SK-N-SH (cell line): ENCODE results near the gene GJB1. TPM values are rescaled to one million over a fixed set of nuclear protein-coding genes. Genes with fewer than 3 reads are reported as not detected.
"Not testable (repeated sequence)": the region's sequence is repeated elsewhere in the genome, so short reads cannot be mapped to it uniquely, and the experiment has no call there.

Experiments used
- CTCF ChIA-PET: fragments of 300-600, 350-600 bp; formaldehyde crosslinking; extraction: SDS; loops from one replicate; lab custom pipeline; 2021; lab: Yijun Ruan, JAX
- POLR2A ChIA-PET: fragments of 350-600 bp; sonication (Branson Sonifier 250); formaldehyde crosslinking; extraction: SDS; loops from one replicate; lab custom pipeline; 2020; ENCODE audit warnings: antibody characterized with exemption, inconsistent platforms; lab: Yijun Ruan, JAX
- DNase-seq: peaks from one replicate; pipeline ENCODE4 v3.0.0; 2012
- H2AFZ ChIP-seq: fragments of 200-600 bp; sonication (generic); 2 replicates; pipeline ENCODE4 v1.8.1; 2016; ENCODE audit warnings: antibody characterized with exemption, mild to moderate bottlenecking, low read depth
- H3F3A ChIP-seq: fragments of 200-600 bp; sonication (generic); replicated peaks from 2 replicates; pipeline ENCODE3; 2016; ENCODE audit warnings: antibody characterized with exemption, mild to moderate bottlenecking; ENCODE audit not compliant: insufficient read depth
- H3K27ac ChIP-seq, 2 experiments: fragments of 200-500 bp in 1 of 2; fragments of 200-600 bp in 1 of 2; sonication (Bioruptor generic) in 1 of 2; sonication (generic), shearing (Covaris generic) in 1 of 2; 2 replicates each; pipeline versions ENCODE4 v1.5.1 to v1.6.1; 2014 to 2016; ENCODE audit warnings: low read depth in 2 of 2, inconsistent platforms in 1 of 2, low read length in 1 of 2, mild to moderate bottlenecking in 1 of 2, mixed read lengths in 1 of 2
- H3K27me3 ChIP-seq: fragments of 200-600 bp; sonication (generic), shearing (Covaris generic); 2 replicates; pipeline ENCODE4 v1.6.1; 2016; ENCODE audit warnings: mixed run types; ENCODE audit not compliant: insufficient read depth
- H3K36me3 ChIP-seq, 2 experiments: fragments of 200-500 bp in 1 of 2; fragments of 200-600 bp in 1 of 2; sonication (Bioruptor generic) in 1 of 2; sonication (generic) in 1 of 2; replicated peaks in 1 of 2; 2 replicates each; pipeline versions ENCODE3 to v1.5.1; 2014 to 2016; ENCODE audit warnings: low read length in 1 of 2, mild to moderate bottlenecking in 1 of 2; ENCODE audit not compliant: insufficient read depth in 2 of 2, control insufficient read depth in 1 of 2
- H3K4me1 ChIP-seq, 2 experiments: fragments of 200-500 bp in 1 of 2; fragments of 200-600 bp in 1 of 2; sonication (Bioruptor generic) in 1 of 2; sonication (generic), shearing (Covaris generic) in 1 of 2; 2 replicates each; pipeline versions ENCODE4 v1.5.1 to v1.6.1; 2014 to 2016; ENCODE audit warnings: low read depth in 1 of 2, low read length in 1 of 2, mixed run types in 1 of 2; ENCODE audit not compliant: insufficient read depth in 2 of 2, control insufficient read depth in 1 of 2
- H3K4me2 ChIP-seq: fragments of 200-600 bp; sonication (generic), shearing (Covaris generic); 2 replicates; pipeline ENCODE4 v1.6.1; 2017; ENCODE audit warnings: mixed run types
- H3K4me3 ChIP-seq, 2 experiments: fragments of 200-500 bp in 1 of 2; fragments of 200-600 bp in 1 of 2; sonication (Bioruptor generic) in 1 of 2; sonication (generic), shearing (Covaris generic) in 1 of 2; 2 replicates each; pipeline versions ENCODE4 v1.5.1 to v1.8.1; 2014 to 2016; ENCODE audit warnings: low read depth in 2 of 2, inconsistent platforms in 1 of 2, low read length in 1 of 2, mild to moderate bottlenecking in 1 of 2, mixed read lengths in 1 of 2, moderate library complexity in 1 of 2
- H3K79me2 ChIP-seq: fragments of 200-600 bp; sonication (generic); 2 replicates; pipeline ENCODE4 v1.8.1; 2017; ENCODE audit warnings: mild to moderate bottlenecking; ENCODE audit not compliant: insufficient read depth
- H3K9ac ChIP-seq: fragments of 200-600 bp; sonication (generic); 2 replicates; pipeline ENCODE4 v1.6.1; 2017; ENCODE audit warnings: mixed run types
- H3K9me2 ChIP-seq: fragments of 200-600 bp; sonication (generic); 2 replicates; pipeline ENCODE4 v1.6.1; 2017; ENCODE audit warnings: mixed run types
- H3K9me3 ChIP-seq: fragments of 200-600 bp; sonication (generic); 2 replicates; pipeline ENCODE4 v1.6.1; 2017; ENCODE audit warnings: mixed run types, mild to moderate bottlenecking, moderate library complexity
- H4K20me1 ChIP-seq: fragments of 200-600 bp; sonication (generic); 2 replicates; pipeline ENCODE4 v1.6.1; 2017; ENCODE audit warnings: mild to moderate bottlenecking, mixed run types; ENCODE audit not compliant: insufficient read depth
- CTCF ChIP-seq: fragments of 200-600 bp; sonication (generic); IDR thresholded peaks from 2 replicates; pipeline ENCODE4 v1.6.1; 2017; ENCODE audit warnings: antibody characterized with exemption, mild to moderate bottlenecking, moderate library complexity
- FOXM1 ChIP-seq: IDR thresholded peaks from 2 replicates; pipeline ENCODE4 v1.4.0; 2012; ENCODE audit warnings: low read depth, mild to moderate bottlenecking
- GABPA ChIP-seq: IDR thresholded peaks from 2 replicates; pipeline ENCODE4 v1.4.0; 2012; ENCODE audit warnings: low read depth, mild to moderate bottlenecking
- GATA2 ChIP-seq: sonication (generic); formaldehyde crosslinking; IDR thresholded peaks from 2 replicates; pipeline ENCODE4 v1.5.0; 2020; ENCODE audit warnings: mild to moderate bottlenecking, missing genetic modification reagents
- JUND ChIP-seq: IDR thresholded peaks from 2 replicates; pipeline ENCODE4 v1.4.0; 2012
- MEF2A ChIP-seq: IDR thresholded peaks from 2 replicates; pipeline ENCODE4 v1.4.0; 2012; ENCODE audit warnings: low read depth, borderline replicate concordance
- MXI1 ChIP-seq: IDR thresholded peaks from 2 replicates; pipeline ENCODE4 v1.6.1; 2012; ENCODE audit warnings: mild to moderate bottlenecking, low read depth, low read length, improper control_type of control experiment
- PBX3 ChIP-seq: IDR thresholded peaks from 2 replicates; pipeline ENCODE4; 2012
- POLR2AphosphoS5 ChIP-seq: IDR thresholded peaks from 2 replicates; pipeline ENCODE4 v1.6.1; 2012; ENCODE audit warnings: low read depth, low read length
- REST ChIP-seq: IDR thresholded peaks from 2 replicates; pipeline ENCODE4 v1.6.1; 2012; ENCODE audit warnings: mild to moderate bottlenecking, low read depth, low read length, moderate library complexity
- SIN3A ChIP-seq: IDR thresholded peaks from 2 replicates; pipeline ENCODE4 v1.6.1; 2012; ENCODE audit warnings: low read depth, mild to moderate bottlenecking, low read length, moderate library complexity, borderline replicate concordance
- SMC3 ChIP-seq: IDR thresholded peaks from 2 replicates; pipeline ENCODE4 v1.6.1; 2012; ENCODE audit warnings: low read depth, low read length, improper control_type of control experiment
- TAF1 ChIP-seq: IDR thresholded peaks from 2 replicates; pipeline ENCODE4 v1.6.1; 2012; ENCODE audit warnings: low read depth, mild to moderate bottlenecking, low read length, moderate library complexity, borderline replicate concordance
- ZBTB33 ChIP-seq: IDR thresholded peaks from 2 replicates; pipeline ENCODE4 v1.4.0; 2012; ENCODE audit warnings: low read depth, borderline replicate concordance
- WGBS: methylation state at CpG from one replicate; pipeline ENCODE4 v1.1.6; 2017; ENCODE audit warnings: low lambda C conversion rate; 5-methylcytosine and 5-hydroxymethylcytosine counted together
- polyA plus RNA-seq, 3 experiments: library from polyadenylated mRNA; depleted of rRNA; stranded (reverse); fragments of >200 nt; gene quantifications; 2 replicates each; pipeline ENCODE4 v1.2.3, GENCODE V29; 2012

The GJB1 gene
- polyA plus RNA-seq, 1 of the 3 experiments (the other 2 are of a cell fraction), result not detected

- TF ChIP-seq REST (no peak), JUND (no peak)
Measured at GRCh38 chrX:71178908-71179307, 44.1 kb upstream of the GJB1 start (continued).

- H3F3A ChIP-seq, H2AFZ ChIP-seq, H3K79me2 ChIP-seq, H4K20me1 ChIP-seq, H3K9me2 ChIP-seq, H3K36me3 ChIP-seq, H3K9me3 ChIP-seq, POLR2A ChIA-PET, H3K4me1 ChIP-seq, DNase-seq, H3K27me3 ChIP-seq, H3K4me2 ChIP-seq, H3K9ac ChIP-seq, H3K27ac ChIP-seq: not testable (repeated sequence)
- 58% methylated on average over 9 of the region's 9 CpGs for WGBS
- peak overlapping the region in 1 of 2 experiments; percentile 53; a peak in 1 of 4 replicates for H3K4me3 ChIP-seq
- CTCF ChIA-PET, result interaction anchor here (1.3 to 4.1 kb wide), 5 partner anchors 24 to 211 kb away, joined by 3 to 17 read pairs (median 4); no protein-coding TSS in a partner anchor
Measured at GRCh38 chrX:71180579-71181265, 42.3 kb upstream of the GJB1 start.

GRCh38 chrX:71181558-71181909, 41.5 kb upstream of the GJB1 start:
- TF ChIP-seq SIN3A (no peak), FOXM1 (no peak), CTCF (no peak), MXI1 (no peak), TAF1 (no peak), GATA2 (no peak), ZBTB33 (no peak), MEF2A (no peak), SMC3 (no peak), POLR2AphosphoS5 (no peak), PBX3 (no peak), GABPA (no peak)
- DNase-seq, result peak; percentile 41
- peak overlapping the region; percentile 30 to 81; a peak in 3 of 4 replicates for H3K27ac ChIP-seq
- H3K4me1 ChIP-seq, result peaks cover 0 to 8% of the 10 kb centered on the region in 2 experiments; a peak in 1 of 4 replicates
- no peaks in the 10 kb centered on the region for H3K36me3 ChIP-seq
- H3K4me2 ChIP-seq, result peak overlapping the region; percentile 74
- peak overlapping the region; percentile 95 for H2AFZ ChIP-seq
- peaks cover 6% of the 10 kb centered on the region for H3F3A ChIP-seq
- ChIA-PET POLR2A (interaction anchor here (0.9 to 1.2 kb wide), 3 partner anchors 63 to 102 kb away, joined by 4 to 6 read pairs (median 4); partner anchors contain the start of genes MED12 and NONO), CTCF (interaction anchor here (2.3 kb wide), 1 partner anchor 184 kb away, joined by 6 read pairs; no protein-coding TSS in a partner anchor)
- 34% methylated on average over 10 of the region's 10 CpGs for WGBS
- peak overlapping the region; percentile 48 to 53 for H3K4me3 ChIP-seq
- no peaks in the 10 kb centered on the region for H3K79me2 ChIP-seq
- H4K20me1 ChIP-seq, result no peaks in the 10 kb centered on the region
- H3K9me2 ChIP-seq, result no peaks in the 10 kb centered on the region
- no peaks in the 10 kb centered on the region; the same call in 1 of the 2 replicates for H3K27me3 ChIP-seq
- H3K9ac ChIP-seq, result peak overlapping the region; percentile 54; the same call in 1 of the 2 replicates
- H3K9me3 ChIP-seq, result no peaks in the 10 kb centered on the region
